OCI-LY1 (cell line): ENCODE measurements around the gene TEKT2.
A peak's percentile ranks its signal among the peaks of the same experiment; 100 is the strongest.

Experiments used
- H2AFZ ChIP-seq: fragments of 200-600 bp; sonication (generic), shearing (Covaris generic); 2 replicates; pipeline ENCODE4 v1.6.0; 2014; ENCODE audit warnings: antibody characterized with exemption, mild to moderate bottlenecking, low read length
- H3F3A ChIP-seq: fragments of 200-600 bp; sonication (generic), shearing (Covaris generic); 2 replicates; pipeline ENCODE4 v1.6.0; 2014; ENCODE audit warnings: mild to moderate bottlenecking, antibody characterized with exemption, low read length, moderate library complexity; ENCODE audit not compliant: insufficient read depth
- H3K27ac ChIP-seq: fragments of 200-600 bp; sonication (generic); 2 replicates; pipeline ENCODE4 v1.5.1; 2014; ENCODE audit warnings: low read length, mixed run types, mild to moderate bottlenecking, low read depth; ENCODE audit not compliant: poor library complexity, severe bottlenecking
- H3K27me3 ChIP-seq: fragments of 200-600 bp; sonication (generic); 2 replicates; pipeline ENCODE4 v1.6.0; 2014; ENCODE audit warnings: antibody characterized with exemption, mild to moderate bottlenecking, low read length, moderate library complexity; ENCODE audit not compliant: insufficient read depth
- H3K36me3 ChIP-seq: fragments of 200-600 bp; sonication (generic); 2 replicates; pipeline ENCODE4 v1.6.1; 2014; ENCODE audit warnings: mild to moderate bottlenecking, antibody characterized with exemption, low read length, moderate library complexity, mixed read lengths; ENCODE audit not compliant: insufficient read depth
- H3K4me1 ChIP-seq: fragments of 200-600 bp; sonication (generic); 2 replicates; pipeline ENCODE4 v1.5.1; 2014; ENCODE audit warnings: mild to moderate bottlenecking, low read length, moderate library complexity; ENCODE audit not compliant: insufficient read depth, severe bottlenecking
- H3K4me2 ChIP-seq: fragments of 200-600 bp; sonication (generic), shearing (Covaris generic); 2 replicates; pipeline ENCODE4 v1.6.1; 2014; ENCODE audit warnings: low read length
- H3K4me3 ChIP-seq: fragments of 200-600 bp; sonication (generic); 2 replicates; pipeline ENCODE4 v1.5.1; 2014; ENCODE audit warnings: low read length, low read depth, mild to moderate bottlenecking, mixed read lengths; ENCODE audit not compliant: poor library complexity, severe bottlenecking
- H3K79me2 ChIP-seq: fragments of 200-600 bp; shearing (Covaris generic); 2 replicates; pipeline ENCODE4 v1.6.1; 2016; ENCODE audit warnings: mixed run types, low read length, mixed read lengths; ENCODE audit not compliant: insufficient read depth
- H3K9ac ChIP-seq: fragments of 200-600 bp; sonication (generic), shearing (Covaris generic); 2 replicates; pipeline ENCODE4 v1.6.1; 2014; ENCODE audit warnings: mild to moderate bottlenecking, low read length, mixed read lengths
- H3K9me2 ChIP-seq: fragments of 200-600 bp; sonication (generic), shearing (Covaris generic); 2 replicates; pipeline ENCODE4 v1.6.1; 2014; ENCODE audit warnings: low read depth, mild to moderate bottlenecking, low read length, mixed read lengths
- H3K9me3 ChIP-seq: fragments of 200-600 bp; shearing (Covaris generic); 2 replicates; pipeline ENCODE4 v1.6.1; 2014; ENCODE audit warnings: low read length, mixed read lengths
- H4K20me1 ChIP-seq: fragments of 200-600 bp; sonication (generic), shearing (Covaris generic); 2 replicates; pipeline ENCODE4 v1.6.0; 2016; ENCODE audit warnings: mild to moderate bottlenecking, low read length; ENCODE audit not compliant: insufficient read depth
- EZH2 ChIP-seq: fragments of 200-600 bp; sonication (generic), shearing (Covaris generic); IDR thresholded peaks from 2 replicates; pipeline ENCODE4 v1.8.0; 2017; ENCODE audit warnings: borderline replicate concordance, mixed run types, mild to moderate bottlenecking, antibody characterized with exemption, low read length, moderate library complexity, mixed read lengths
- TF ChIP-seq, protein P1 (sequence below): fragments of 200-600 bp; sonication (generic), shearing (Covaris generic); IDR thresholded peaks from 2 replicates; pipeline ENCODE4 v1.5.1; 2017; ENCODE audit warnings: mild to moderate bottlenecking, antibody characterized with exemption, low read length, moderate library complexity, mixed read lengths

Gene TEKT2

GRCh38 chr1:36095760-36096405 lies 12.0 kb downstream of the TEKT2 start:
- Histone ChIP-seq H3F3A (no peaks in the 10 kb centered on the region), H3K79me2 (no peaks in the 10 kb centered on the region), H2AFZ (no peak overlapping the region), H4K20me1 (no peaks in the 10 kb centered on the region), H3K27me3 (no peaks in the 10 kb centered on the region), H3K4me1 (peaks cover 9% of the 10 kb centered on the region), H3K4me2 (no peak overlapping the region), H3K36me3 (peaks cover 52% of the 10 kb centered on the region), H3K27ac (no peak overlapping the region), H3K4me3 (no peak overlapping the region), H3K9me2 (no peaks in the 10 kb centered on the region), H3K9ac (no peak overlapping the region), H3K9me3 (no peaks in the 10 kb centered on the region)
- TF ChIP-seq, protein P1, sequence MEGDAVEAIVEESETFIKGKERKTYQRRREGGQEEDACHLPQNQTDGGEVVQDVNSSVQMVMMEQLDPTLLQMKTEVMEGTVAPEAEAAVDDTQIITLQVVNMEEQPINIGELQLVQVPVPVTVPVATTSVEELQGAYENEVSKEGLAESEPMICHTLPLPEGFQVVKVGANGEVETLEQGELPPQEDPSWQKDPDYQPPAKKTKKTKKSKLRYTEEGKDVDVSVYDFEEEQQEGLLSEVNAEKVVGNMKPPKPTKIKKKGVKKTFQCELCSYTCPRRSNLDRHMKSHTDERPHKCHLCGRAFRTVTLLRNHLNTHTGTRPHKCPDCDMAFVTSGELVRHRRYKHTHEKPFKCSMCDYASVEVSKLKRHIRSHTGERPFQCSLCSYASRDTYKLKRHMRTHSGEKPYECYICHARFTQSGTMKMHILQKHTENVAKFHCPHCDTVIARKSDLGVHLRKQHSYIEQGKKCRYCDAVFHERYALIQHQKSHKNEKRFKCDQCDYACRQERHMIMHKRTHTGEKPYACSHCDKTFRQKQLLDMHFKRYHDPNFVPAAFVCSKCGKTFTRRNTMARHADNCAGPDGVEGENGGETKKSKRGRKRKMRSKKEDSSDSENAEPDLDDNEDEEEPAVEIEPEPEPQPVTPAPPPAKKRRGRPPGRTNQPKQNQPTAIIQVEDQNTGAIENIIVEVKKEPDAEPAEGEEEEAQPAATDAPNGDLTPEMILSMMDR, result no peak
- TF ChIP-seq EZH2, result no peak

GRCh38 chr1:36096500-36097432 lies 12.9 kb downstream of the TEKT2 start:
- Histone ChIP-seq H4K20me1 (no peaks in the 10 kb centered on the region), H3K9ac (no peak overlapping the region), H3K27ac (no peak overlapping the region), H3F3A (no peaks in the 10 kb centered on the region), H3K4me3 (no peak overlapping the region), H3K79me2 (no peaks in the 10 kb centered on the region), H3K9me3 (no peaks in the 10 kb centered on the region), H3K27me3 (no peaks in the 10 kb centered on the region), H3K4me2 (no peak overlapping the region), H3K36me3 (peaks cover 45% of the 10 kb centered on the region), H3K9me2 (no peaks in the 10 kb centered on the region), H2AFZ (no peak overlapping the region), H3K4me1 (peaks cover 9% of the 10 kb centered on the region)
- TF ChIP-seq EZH2, result no peak
- TF ChIP-seq, protein P1, result peak; percentile 25; the same call in 1 of the 2 replicates

DNA sequence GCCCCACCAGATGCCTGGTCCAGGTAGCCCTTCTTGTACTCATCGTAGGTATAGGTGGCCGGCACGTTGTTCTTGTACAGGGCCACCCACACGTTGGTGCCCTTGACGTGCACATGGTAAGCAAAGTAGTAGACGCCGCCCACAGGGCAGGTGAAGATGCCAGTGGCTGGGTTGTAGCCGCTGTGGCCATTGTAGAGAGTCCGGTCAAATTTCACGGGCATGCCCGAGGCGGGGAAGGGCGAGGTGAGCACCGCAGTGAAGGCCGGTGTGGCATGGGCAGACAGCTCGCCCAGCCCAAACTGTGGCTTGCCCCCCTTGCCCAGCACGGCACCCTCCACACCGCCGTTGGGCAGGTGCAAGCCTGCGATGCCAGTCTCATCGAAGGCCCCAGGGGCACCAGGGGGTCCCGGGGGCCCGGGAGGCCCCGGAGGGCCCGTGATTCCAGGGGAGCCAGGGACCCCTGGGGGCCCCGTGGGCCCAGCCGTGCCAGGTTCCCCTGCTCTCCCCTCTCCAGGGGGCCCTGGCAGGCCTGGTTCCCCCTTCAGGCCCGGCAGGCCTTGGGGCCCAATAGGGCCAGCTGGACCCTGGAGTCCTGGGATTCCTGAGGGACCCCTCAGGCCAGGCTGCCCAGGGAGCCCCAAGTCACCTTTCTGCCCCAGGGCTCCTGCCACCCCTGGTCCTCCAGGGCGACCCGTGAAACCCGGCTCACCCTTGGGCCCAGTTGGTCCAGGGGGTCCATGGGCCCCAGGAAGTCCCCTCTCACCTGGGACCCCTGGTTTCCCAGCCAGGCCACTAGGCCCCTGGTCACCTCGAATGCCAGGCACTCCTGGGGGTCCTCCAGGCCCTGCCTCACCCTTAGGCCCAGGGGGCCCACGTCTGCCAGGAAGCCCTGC lies 14.0 kb downstream of the TEKT2 start:
- Histone ChIP-seq H3K27ac (no peak overlapping the region), H3K79me2 (no peaks in the 10 kb centered on the region), H2AFZ (no peak overlapping the region), H3F3A (no peaks in the 10 kb centered on the region), H3K9me2 (no peaks in the 10 kb centered on the region), H3K4me3 (no peak overlapping the region), H3K4me2 (no peak overlapping the region), H3K9ac (no peak overlapping the region), H4K20me1 (no peaks in the 10 kb centered on the region), H3K36me3 (peaks cover 33% of the 10 kb centered on the region), H3K4me1 (peaks cover 9% of the 10 kb centered on the region), H3K27me3 (no peaks in the 10 kb centered on the region), H3K9me3 (no peaks in the 10 kb centered on the region)
- no peak for TF ChIP-seq EZH2
- TF ChIP-seq, protein P1, result no peak
